Epithelial cell of proximal tubule (primary cell): ENCODE data around the gene CELA1. TPM values are rescaled to one million over a fixed set of nuclear protein-coding genes. Genes with fewer than 3 reads are reported as not detected.

Experiments
- DNase-seq: peaks from one replicate; pipeline ENCODE4 v3.0.0-alpha.2; 2011; ENCODE audit warnings: low read depth
- H3K4me3 ChIP-seq: 2 replicates; pipeline ENCODE4 v1.5.1; 2011; ENCODE audit warnings: low read depth, mild to moderate bottlenecking, low read length
- CTCF ChIP-seq: conservative IDR thresholded peaks from 2 replicates; pipeline ENCODE4 v1.5.1; 2012; ENCODE audit warnings: low read depth, mild to moderate bottlenecking, low read length
- total RNA-seq: library from RNA; depleted of rRNA; stranded (reverse); fragments of >200 nt; gene quantifications from 2 replicates; pipeline ENCODE4 v1.2.3, GENCODE V29; 2015

Gene CELA1
- total RNA-seq, 1 donor from 2014 or later = not detected

GRCh38 chr12:51334764-51335163, 11.7 kb downstream of the CELA1 start:
- DNase-seq = no peak
- no peak for TF ChIP-seq CTCF
- no peak overlapping the region for H3K4me3 ChIP-seq

- no peak for DNase-seq
- no peak for TF ChIP-seq CTCF
- no peak overlapping the region for H3K4me3 ChIP-seq
Observed at GRCh38 chr12:51333536-51333935, 12.9 kb downstream of the CELA1 start.

- H3K4me3 ChIP-seq = no peak overlapping the region
- no peak for TF ChIP-seq CTCF
- no peak for DNase-seq
Observed at GRCh38 chr12:51330186-51330585, 16.3 kb downstream of the CELA1 start.

- DNase-seq = no peak
- no peak for TF ChIP-seq CTCF
- H3K4me3 ChIP-seq = no peak overlapping the region
Observed at GRCh38 chr12:51329742-51330141, 16.7 kb downstream of the CELA1 start.

- TF ChIP-seq CTCF = no peak
- no peak for DNase-seq
- no peak overlapping the region for H3K4me3 ChIP-seq
Observed at GRCh38 chr12:51328587-51328986, 17.9 kb downstream of the CELA1 start.

- H3K4me3 ChIP-seq = no peak overlapping the region
- TF ChIP-seq CTCF = no peak
- DNase-seq = no peak
Observed at GRCh38 chr12:51326698-51327439, 19.6 kb downstream of the CELA1 start.

GRCh38 chr12:51324953-51325352, 21.5 kb downstream of the CELA1 start:
- H3K4me3 ChIP-seq = no peak overlapping the region
- no peak for DNase-seq
- TF ChIP-seq CTCF = no peak
